ENCODE measurements around the gene UNC13A.

UNC13A gene

GRCh38 chr19:17706750-17707181 is 18.6 kb upstream of the UNC13A start:
- no peak for DNase-seq (ENCODE audit: low read depth)

DNA sequence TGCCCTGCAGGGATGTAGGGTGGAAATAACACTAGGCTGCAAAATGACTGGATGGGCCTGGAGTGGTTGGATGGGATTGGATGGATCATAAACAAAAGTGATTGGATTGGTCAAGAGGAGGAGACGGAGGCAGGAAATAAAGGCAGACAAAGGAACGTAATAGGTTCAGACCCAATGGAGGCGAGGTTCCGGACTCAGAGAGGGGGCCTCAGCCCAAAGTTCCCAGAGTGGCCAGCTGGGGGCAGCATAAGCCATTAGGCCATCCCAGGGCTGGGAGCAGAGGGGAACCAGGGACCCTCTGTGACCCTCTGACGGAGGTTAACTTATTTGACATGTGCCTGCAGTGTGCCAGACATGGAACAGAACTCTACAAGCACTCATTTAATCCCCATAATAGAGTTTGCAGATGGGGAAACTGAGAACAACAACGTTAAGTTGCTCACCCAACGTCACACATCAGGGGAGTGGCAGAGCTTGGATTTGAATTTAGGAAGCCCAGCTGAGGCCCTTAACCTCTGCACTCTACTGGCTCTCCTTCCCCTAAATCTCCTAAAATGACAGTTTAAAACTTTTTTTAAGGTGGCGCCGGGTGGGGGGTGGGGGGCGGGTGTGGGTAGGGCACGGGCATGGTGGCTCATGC is 15.8 kb upstream of the UNC13A start:
- DNase-seq (ENCODE audit: low read depth): no peak

DNA sequence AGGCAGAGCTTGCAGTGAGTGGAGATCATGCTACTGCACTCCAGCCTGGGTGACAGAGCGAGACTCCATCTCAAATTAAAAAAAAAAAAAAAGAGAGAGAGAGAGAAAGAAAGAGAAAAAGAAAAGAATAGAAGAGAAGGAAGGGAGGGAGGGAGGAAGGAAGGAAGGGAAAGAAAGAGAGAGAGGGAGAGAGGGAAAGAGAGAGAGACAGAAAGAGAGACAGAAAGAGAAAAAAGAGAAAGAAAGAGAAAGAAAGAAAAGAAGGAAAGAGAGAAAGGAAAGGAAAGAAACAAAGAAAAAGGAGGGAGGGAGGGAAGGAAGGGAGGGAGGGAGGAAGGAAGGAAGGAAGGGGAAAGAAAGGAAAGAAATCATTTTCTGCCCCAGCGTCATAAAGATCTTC is 7.0 kb upstream of the UNC13A start:
- no peak for DNase-seq (ENCODE audit: low read depth)

DNA sequence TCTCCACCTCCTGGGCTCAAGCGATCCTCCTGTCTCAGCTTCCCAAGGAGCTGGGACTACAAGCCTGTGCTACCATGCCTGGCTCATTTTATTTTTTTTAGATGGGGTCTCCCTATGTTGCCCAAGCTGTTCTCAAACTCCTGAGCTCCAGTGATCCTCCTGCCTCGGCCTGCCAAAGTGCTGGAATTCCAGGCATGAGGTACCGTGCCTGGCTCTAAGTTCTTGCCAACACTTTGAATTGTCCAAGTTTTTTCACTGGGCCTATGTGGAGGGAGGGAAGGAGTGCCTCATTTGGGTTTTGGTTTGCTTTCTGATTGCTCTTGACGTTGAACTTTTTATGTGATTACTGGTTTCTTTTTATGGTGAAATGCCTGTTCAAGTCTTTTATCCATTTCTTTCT is 4.4 kb upstream of the UNC13A start:
- DNase-seq (ENCODE audit: low read depth): no peak

DNA sequence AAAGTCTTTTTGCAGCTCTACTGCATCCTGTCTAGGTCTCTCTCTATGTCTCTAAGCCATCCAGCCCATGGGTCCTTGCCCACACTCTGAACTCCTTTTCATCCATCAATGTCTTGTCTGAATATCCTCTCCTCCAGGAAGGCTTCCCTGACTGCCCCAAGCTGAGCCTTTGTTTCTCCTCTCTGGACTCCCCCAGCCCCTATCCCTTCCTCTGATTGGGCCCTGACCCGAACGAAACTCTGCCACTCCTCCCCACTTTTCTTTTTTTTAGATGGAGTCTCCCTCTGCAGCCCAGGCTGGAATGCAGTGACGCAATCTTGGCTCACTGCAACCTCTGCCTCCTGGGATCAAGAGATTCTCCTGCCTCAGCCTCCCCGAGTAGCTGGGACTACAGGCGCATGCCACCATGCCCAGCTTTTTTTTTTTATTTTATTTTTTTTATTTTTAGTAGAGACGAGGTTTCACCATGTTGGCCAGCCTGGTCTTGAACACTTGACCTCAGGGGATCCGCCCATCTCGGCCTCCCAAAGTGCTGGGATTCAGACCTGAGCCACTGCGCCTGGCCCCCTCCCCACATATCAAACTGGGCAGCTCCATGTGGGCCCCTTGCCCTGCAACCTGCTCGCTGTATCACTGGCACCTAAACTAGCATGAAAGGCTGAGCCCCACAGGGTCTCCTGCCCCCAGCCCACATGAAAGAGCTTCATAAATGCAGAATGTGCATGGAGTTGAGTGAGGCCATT is 870 bp upstream of the UNC13A start:
- no peak for DNase-seq (ENCODE audit: low read depth)

DNA sequence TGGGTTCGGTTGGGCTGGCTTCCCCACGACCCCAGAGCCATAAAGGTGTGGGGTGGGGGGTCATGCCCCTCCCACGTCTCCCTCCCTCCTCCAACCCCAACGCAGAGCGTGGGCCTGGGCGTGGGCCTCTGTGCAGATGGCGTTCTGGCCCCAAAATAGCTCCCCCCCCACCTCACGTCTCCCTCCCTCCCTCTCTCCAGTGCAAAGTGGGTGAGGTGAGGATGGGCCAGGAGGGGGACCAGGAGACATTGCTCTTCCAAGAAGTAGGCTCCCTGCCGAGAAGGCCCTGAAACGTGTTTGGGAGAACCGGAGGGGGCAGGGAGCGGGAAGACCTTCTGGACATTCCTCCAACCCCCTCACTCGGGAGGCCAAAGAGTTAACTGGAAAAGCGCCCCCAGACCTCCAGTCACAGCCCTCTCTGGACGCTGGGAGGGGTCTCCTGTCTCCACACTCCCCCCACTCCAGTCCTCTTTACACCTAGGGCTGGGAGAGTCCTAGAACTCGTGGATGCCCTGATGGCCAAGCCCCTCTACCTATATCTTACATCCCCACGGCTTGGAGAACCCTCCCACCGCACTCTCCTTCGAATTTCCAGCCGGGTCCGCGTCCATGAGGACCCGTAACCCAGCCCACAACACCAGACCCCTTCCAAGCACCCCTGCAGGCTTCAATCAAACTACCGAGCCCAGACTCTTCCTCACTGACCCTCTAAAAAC is 855 bp downstream of the UNC13A start:
- DNase-seq (ENCODE audit: low read depth): no peak

- DNase-seq (ENCODE audit: low read depth): no peak
Measured at GRCh38 chr19:17686592-17687024, 1.5 kb downstream of the UNC13A start.

- DNase-seq (ENCODE audit: low read depth): no peak
Measured at GRCh38 chr19:17686023-17686521, 2.1 kb downstream of the UNC13A start.

GRCh38 chr19:17685451-17686022 is 2.6 kb downstream of the UNC13A start:
- no peak for DNase-seq (ENCODE audit: low read depth)

- DNase-seq (ENCODE audit: low read depth): no peak
Measured at GRCh38 chr19:17684256-17684655, 3.9 kb downstream of the UNC13A start.

DNA sequence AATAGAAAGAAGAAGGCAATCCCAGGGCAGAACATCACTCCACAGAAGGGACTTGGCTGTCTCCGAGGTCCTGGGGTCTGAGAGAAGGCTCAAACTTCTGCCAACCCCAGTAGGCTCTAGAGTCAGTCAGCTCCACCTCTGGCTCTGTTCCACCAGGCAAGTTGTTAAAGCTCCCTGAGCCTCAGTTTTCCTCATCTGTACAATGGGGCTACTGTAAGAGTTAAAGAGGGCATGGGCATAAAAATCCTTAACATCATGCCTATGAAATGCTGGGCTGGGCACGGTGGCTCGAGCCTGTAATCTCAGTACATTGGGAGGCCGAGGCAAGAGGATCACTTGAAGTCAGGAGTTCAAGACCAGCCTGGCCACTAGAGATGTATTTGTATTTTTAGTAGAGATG is 5.1 kb downstream of the UNC13A start:
- no peak for DNase-seq (ENCODE audit: low read depth)

DNA sequence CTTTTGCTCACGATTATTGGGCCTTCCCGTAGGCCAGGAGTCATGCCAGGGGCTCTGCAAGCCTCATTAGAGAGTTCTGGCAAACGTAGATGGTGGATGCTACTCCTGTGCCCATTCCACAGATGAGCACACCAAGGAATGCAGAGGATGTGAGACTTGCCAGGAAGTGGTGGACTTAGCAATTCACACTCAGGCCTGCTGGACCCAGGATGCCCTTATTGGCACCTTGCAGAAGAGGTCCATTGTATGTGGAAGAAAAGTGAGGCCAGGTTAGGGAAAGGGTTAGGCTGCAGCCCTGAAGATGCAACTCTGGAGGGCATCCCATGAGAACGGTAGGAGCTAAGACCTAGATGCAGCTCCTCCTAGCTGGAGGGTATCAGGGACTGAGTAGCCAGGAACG is 5.9 kb downstream of the UNC13A start:
- no peak for DNase-seq (ENCODE audit: low read depth)

- no peak for DNase-seq (ENCODE audit: low read depth)
Measured at GRCh38 chr19:17681505-17682125, 6.5 kb downstream of the UNC13A start.

GRCh38 chr19:17680230-17680722 is 7.9 kb downstream of the UNC13A start:
- DNase-seq (ENCODE audit: low read depth): peak; percentile 23

GRCh38 chr19:17679526-17680229 is 8.5 kb downstream of the UNC13A start:
- DNase-seq (ENCODE audit: low read depth): no peak

DNA sequence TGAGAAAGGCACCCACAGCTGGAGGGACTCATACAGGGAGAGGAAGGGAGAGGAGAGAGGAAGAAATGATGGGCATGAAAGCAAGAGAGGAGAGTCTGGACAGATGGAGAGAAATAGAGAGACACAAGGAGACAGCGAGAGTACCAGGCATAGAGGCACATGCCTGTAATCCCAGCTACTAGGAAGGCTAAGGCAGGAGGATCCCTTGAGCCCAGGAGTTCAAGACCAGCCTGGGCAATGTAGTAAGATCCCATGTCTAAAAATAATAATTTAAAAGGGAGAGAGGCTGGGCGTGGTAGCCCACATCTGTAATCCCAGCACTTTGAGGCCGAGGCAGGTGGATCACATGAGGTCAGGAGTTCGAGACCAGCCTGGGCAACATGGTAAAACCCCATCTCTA is 9.3 kb downstream of the UNC13A start:
- DNase-seq (ENCODE audit: low read depth): no peak

GRCh38 chr19:17677002-17677401 is 11.2 kb downstream of the UNC13A start:
- DNase-seq (ENCODE audit: low read depth): no peak

DNA sequence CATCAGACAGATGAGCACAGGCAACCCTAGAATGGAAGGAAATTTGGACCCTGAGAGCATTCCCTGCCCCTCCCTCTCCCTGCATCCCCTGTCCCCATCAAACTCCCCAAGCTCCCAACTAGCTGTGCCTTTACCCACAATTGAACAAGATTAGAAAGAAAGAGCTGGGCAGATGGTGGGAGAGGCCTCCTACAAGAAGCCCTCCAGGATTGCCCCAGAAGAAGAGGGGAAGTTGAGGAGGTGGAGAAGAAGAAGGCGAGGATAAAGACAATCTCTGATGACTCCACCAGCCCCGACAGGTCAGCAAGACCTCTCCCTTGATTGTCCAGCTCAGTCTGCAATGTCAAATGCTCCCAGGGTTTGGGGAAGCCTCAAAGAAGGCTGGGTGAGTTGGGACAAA is 11.9 kb downstream of the UNC13A start:
- no peak for DNase-seq (ENCODE audit: low read depth)

GRCh38 chr19:17673937-17674799 is 14.0 kb downstream of the UNC13A start:
- no peak for DNase-seq (ENCODE audit: low read depth)

DNA sequence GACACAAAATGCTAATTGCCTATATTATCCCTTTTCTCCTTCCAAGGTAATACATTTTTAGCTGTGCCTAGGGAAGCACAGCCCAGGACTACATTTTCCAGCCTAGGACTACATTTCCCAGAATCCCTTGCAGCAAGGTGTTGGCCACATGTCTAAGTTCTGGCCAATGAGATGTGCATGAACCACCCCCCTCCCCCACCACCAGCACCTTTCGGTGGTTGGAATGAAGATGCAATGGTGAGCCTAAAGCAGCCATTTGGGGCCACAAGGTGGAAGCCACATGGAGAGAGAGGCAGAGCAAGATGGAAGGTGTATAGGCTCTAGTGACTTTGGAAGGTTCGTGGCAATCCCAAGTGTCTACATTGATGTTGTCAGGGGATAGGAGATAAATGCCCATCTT is 16.2 kb downstream of the UNC13A start:
- no peak for DNase-seq (ENCODE audit: low read depth)
